Measurements from ENCODE around the gene INO80. TPM values are rescaled to one million over a fixed set of nuclear protein-coding genes. Genes with fewer than 3 reads are reported as not detected.

Gene INO80
- total and polyA plus RNA-seq, 2 donors (not counting 1 experiment from before 2014, with no cell fraction given): 16.3 to 55.7 TPM

GRCh38 chr15:41051139-41051538, 64.9 kb downstream of the INO80 start:
- Histone ChIP-seq H3K4me1 (ENCODE audit: control insufficient read depth in 2 of 2, insufficient read depth in 2 of 2, low read length in 2 of 2) (no peaks in the 10 kb centered on the region), H3K36me3 (replicated peaks in 1 of 2; ENCODE audit: control extremely low read depth in 1 of 2, control insufficient read depth in 1 of 2, extremely low read depth in 1 of 2, insufficient read depth in 2 of 2, low read length in 1 of 2) (peaks cover 23 to 90% of the 10 kb centered on the region in 2 experiments), H2AFZ (ENCODE audit: insufficient read depth, low read depth, low read length, poor library complexity, severe bottlenecking) (no peak overlapping the region), H3K27ac (ENCODE audit: low read length in 2 of 2) (no peak overlapping the region), H3K9me3 (ENCODE audit: control extremely low read depth in 1 of 3, control insufficient read depth in 2 of 3, insufficient read depth in 1 of 3, low read length in 2 of 3) (no peaks in the 10 kb centered on the region), H3K4me3 (ENCODE audit: control extremely low read depth in 1 of 5, extremely low read depth in 1 of 5, insufficient read depth in 1 of 5, low read depth in 2 of 5, low read length in 4 of 5) (no peak overlapping the region), H4K20me1 (ENCODE audit: control insufficient read depth, insufficient read depth, low read length, poor library complexity, severe bottlenecking) (no peaks in the 10 kb centered on the region), H3K4me2 (replicated peaks; ENCODE audit: low read depth, low read length, poor library complexity, severe bottlenecking) (no peak overlapping the region), H3K27me3 (replicated peaks in 1 of 4; ENCODE audit: control extremely low read depth in 1 of 4, control insufficient read depth in 3 of 4, insufficient read depth in 4 of 4, low read length in 3 of 4) (no peaks in the 10 kb centered on the region), H3K79me2 (ENCODE audit: control insufficient read depth, insufficient read depth, low read length) (no peaks in the 10 kb centered on the region), H3K9ac (ENCODE audit: low read length) (no peak overlapping the region)
- POLR2A ChIA-PET: no interaction called here
- Mint-ChIP-seq H3K9me3 (ENCODE audit: insufficient read depth) (no peaks in the 10 kb centered on the region), H3K4me3 (no peak overlapping the region), H3K27ac (no peak overlapping the region), H3K4me1 (no peaks in the 10 kb centered on the region), H3K27me3 (no peaks in the 10 kb centered on the region)
- intact Hi-C loops (cut with micrococcal nuclease): no loop called here
- TF ChIP-seq EZH2 (IDR thresholded peaks at IDR 0.05; ENCODE audit: borderline replicate concordance, insufficient read depth, low read depth, low read length, poor library complexity, severe bottlenecking): no peak
- no peak for TF ChIP-seq CTCF (IDR thresholded peaks at IDR 0.05)
- 100% methylated on average over 1 of the region's 2 CpGs for WGBS (ENCODE audit: insufficient coverage)
- DNase-seq: no peak
- CTCF ChIA-PET: interaction anchor here (0.9 kb wide), 1 partner anchor 147 kb away, joined by 3 read pairs; no protein-coding TSS in a partner anchor
- no peak for ATAC-seq (ENCODE audit: low read depth)

DNA sequence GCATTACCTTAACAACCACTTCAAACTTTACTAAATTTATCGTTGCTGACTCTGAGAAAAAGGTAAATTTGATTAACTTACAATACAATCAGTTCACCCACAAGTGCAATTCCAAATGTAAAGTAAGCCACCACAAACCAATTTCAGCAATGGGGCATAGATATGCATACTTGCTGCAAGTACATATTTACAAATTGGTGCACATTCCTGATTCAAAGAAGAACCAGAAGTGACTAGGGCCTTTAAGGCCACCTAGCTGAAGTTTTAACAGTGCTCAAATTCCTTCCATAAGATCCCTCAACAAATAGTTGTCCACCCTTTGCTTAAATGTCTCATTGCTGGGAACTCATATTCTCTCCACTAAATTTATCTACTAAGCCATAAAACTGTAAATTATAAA, 67.2 kb downstream of the INO80 start:
- no peak overlapping the region for H3K4me3 Mint-ChIP-seq
- Histone ChIP-seq H3K4me2 (replicated peaks; ENCODE audit: low read depth, low read length, poor library complexity, severe bottlenecking) (no peak overlapping the region), H3K4me3 (ENCODE audit: control extremely low read depth in 1 of 5, extremely low read depth in 1 of 5, insufficient read depth in 1 of 5, low read depth in 2 of 5, low read length in 4 of 5) (no peak overlapping the region), H3K9me3 (ENCODE audit: control extremely low read depth in 1 of 3, control insufficient read depth in 2 of 3, insufficient read depth in 1 of 3, low read length in 2 of 3) (no peaks in the 10 kb centered on the region), H3K36me3 (replicated peaks in 1 of 2; ENCODE audit: control extremely low read depth in 1 of 2, control insufficient read depth in 1 of 2, extremely low read depth in 1 of 2, insufficient read depth in 2 of 2, low read length in 1 of 2) (peaks cover 22 to 82% of the 10 kb centered on the region in 2 experiments), H3K9ac (ENCODE audit: low read length) (no peak overlapping the region), H3K4me1 (ENCODE audit: control insufficient read depth in 2 of 2, insufficient read depth in 2 of 2, low read length in 2 of 2) (no peaks in the 10 kb centered on the region), H2AFZ (ENCODE audit: insufficient read depth, low read depth, low read length, poor library complexity, severe bottlenecking) (no peak overlapping the region), H3K27me3 (replicated peaks in 1 of 4; ENCODE audit: control extremely low read depth in 1 of 4, control insufficient read depth in 3 of 4, insufficient read depth in 4 of 4, low read length in 3 of 4) (no peaks in the 10 kb centered on the region), H4K20me1 (ENCODE audit: control insufficient read depth, insufficient read depth, low read length, poor library complexity, severe bottlenecking) (no peaks in the 10 kb centered on the region), H3K79me2 (ENCODE audit: control insufficient read depth, insufficient read depth, low read length) (no peaks in the 10 kb centered on the region), H3K27ac (ENCODE audit: low read length in 2 of 2) (no peak overlapping the region)
- CTCF ChIA-PET: no interaction called here
- ATAC-seq (ENCODE audit: low read depth) (no peak), DNase-seq (no peak)
- H3K27ac Mint-ChIP-seq: no peak overlapping the region
- WGBS (ENCODE audit: insufficient coverage): no CpG with 5 or more reads among the region's 1 CpG
- no peaks in the 10 kb centered on the region for H3K4me1 Mint-ChIP-seq
- intact Hi-C loops (cut with micrococcal nuclease): no loop called here
- H3K27me3 Mint-ChIP-seq: no peaks in the 10 kb centered on the region
- TF ChIP-seq CTCF (IDR thresholded peaks at IDR 0.05) (no peak), EZH2 (IDR thresholded peaks at IDR 0.05; ENCODE audit: borderline replicate concordance, insufficient read depth, low read depth, low read length, poor library complexity, severe bottlenecking) (no peak)
- POLR2A ChIA-PET: no interaction called here
- H3K9me3 Mint-ChIP-seq (ENCODE audit: insufficient read depth): no peaks in the 10 kb centered on the region

Data from B cell (primary cell).